HG03521 (cell line): ENCODE measurements around the gene RHOD.

ENCODE experiments used
- ATAC-seq: cut with Tn5 transposase; IDR thresholded peaks from one replicate; pipeline ENCODE4 v1.9.1; 2021; ENCODE audit warnings: mild to moderate bottlenecking, moderate library complexity; ENCODE audit not compliant: unreplicated experiment

RHOD gene, protein sequence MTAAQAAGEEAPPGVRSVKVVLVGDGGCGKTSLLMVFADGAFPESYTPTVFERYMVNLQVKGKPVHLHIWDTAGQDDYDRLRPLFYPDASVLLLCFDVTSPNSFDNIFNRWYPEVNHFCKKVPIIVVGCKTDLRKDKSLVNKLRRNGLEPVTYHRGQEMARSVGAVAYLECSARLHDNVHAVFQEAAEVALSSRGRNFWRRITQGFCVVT

DNA sequence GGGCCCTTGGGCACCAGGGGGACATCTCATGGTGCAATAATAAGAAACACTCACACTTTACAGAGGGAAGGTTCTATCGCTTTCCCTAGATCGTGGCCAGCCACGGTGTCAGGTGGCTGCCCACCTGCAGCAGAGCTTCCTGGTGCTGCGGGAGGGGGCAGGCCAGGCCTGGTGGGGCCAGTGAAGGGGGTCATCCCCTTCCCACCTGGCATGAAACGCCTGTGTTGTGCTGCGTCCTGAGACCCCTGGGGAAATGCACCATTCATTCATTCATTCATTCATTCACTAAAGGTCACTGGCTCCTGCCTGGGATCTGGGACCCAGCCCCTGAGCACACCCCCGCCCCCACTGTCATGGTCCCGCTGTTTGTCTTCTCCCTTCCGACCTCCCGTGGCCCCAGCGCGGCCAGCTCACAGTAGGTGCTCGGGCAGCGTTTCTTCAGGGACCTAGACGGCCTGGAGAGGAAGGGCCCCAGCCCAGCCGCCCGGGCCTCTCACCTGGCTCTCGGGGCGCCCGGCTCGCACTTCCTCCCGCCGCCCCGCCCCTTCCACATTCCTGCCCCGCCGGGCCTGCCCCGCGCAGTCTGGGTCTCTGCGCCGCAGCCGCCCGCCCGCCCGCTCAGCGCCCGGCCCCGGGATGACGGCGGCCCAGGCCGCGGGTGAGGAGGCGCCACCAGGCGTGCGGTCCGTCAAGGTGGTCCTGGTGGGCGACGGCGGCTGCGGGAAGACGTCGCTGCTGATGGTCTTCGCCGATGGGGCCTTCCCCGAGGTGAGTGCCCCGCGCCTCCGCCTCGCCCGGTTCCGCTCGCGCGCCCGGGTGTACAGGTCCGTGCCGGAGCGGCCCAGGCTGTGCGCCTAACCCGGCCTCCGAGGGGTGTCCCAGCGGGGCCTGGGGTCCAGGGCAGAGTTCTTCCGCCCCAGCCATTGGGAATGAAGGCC lies at the start of gene RHOD:
Gene RHOD, plus strand, starts transcription at position 581 of the 938 bp plus-strand sequence. Its CDS starts 56 bp downstream, at position 637.
- ATAC-seq = no peak

DNA sequence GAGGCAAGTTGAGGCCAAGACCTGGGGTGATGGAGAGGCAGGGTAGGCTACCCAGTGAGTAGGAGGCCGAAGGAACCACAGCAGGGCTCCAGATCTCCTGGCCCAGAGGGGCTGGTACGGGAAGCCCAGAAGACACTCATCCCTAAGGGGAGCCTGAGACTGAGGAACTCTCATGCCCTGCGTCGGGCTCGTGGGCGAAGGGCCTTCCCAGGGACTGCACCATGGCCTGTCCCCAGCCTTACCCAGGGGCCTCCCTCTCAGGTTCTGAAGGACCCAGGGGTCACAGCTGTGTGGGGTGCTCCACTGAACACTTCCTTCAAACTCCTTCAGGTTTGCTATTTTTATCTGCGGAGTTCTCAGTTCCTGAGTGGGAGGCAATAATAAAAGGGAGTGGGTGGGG lies 49.5 kb upstream of the RHOD start:
- ATAC-seq = no peak

DNA sequence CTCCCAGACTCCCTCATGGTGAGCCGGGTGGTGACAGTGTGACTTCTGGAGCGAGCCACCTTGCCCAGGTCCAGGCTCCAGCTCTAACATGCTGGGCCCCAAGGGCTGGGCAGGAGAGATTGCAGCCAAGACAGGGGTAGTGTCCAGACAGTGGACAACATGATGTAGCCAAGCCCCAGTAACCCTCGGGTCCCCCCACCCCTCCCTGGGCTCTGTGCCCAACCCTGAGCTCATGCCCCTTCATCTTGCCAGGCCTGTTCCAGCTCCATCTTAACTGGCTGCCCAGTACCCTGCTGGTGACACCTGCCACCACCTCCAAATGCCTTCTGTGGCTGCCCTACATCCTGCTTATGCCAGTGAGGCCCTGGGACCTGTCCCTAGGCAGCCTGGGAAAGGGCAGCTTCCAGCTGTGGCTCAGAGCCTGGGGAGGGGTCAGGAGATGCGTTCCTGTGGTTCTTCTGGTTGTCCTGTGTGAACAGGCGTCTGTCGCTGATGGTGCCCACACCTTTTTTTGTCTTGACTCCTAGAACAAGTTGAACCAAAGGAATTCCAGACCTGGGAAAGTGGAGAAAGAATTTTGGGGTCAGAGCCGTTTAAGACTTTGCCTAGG lies 46.2 kb upstream of the RHOD start:
- no peak for ATAC-seq

DNA sequence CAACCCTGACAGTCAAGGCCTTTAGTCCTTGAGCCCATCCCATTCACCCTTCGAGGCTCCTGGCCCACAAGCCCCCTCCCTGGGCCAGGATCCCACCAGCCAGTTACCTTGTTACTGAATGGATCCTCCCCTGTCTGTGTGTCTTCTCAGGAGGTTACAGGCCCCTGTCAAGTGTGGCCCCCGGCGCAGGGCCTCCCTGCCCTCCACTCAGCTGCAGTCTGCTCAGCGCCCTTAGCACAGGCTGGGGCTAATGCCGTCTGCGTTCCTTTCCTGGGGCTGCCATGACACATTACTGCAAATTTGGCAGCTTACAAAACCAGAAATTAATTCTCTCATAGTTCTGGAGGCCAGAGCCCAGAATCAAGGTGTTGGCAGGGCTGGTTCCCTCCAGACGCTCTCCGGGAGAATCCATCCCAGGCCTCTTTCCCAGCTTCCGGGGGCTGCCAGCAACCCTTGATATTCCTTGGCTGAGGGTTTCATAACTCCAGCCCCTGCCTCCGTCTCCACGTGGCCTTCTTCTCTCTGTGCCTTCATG lies 43.1 kb upstream of the RHOD start:
- no peak for ATAC-seq

DNA sequence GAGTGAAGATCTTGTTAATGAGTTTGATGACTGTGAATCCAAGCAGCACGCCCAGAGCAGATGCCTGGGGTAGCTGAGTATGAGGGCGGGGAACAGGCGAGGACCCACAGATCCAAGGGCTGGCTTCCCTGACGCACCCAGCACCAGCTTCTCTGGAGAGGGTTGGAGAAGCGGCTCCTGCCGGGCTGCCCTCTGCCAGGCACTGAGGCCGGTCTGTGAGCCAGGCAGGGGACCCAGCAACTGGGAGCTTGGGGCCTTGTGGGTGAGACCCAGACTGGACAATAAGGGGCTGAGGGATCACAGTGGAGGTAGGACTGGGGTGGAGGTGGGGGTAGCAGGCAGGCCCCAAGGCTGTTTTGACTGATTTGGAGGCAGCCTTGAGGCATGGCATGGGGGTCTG lies 42.3 kb upstream of the RHOD start:
- ATAC-seq = no peak

DNA sequence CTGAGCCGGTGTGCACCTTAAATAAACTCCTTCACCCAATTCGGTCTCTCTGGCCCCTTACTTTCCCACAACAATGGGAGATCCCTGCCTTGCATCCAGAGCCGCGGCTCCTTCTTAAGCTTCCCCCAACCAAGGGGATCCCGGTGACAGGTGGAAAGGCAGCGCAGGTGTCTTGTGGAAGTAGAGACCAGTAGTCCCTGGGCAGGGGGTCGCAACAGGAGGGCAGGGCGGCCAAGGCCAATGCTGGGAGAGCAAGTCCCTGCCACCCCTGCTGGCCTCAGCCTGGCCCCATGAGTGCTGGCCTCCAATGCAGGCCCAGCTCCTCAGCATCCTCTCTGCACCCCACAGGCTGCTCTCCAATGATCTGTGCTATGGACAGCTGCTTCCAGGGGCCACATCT lies 41.6 kb upstream of the RHOD start:
- no peak for ATAC-seq

DNA sequence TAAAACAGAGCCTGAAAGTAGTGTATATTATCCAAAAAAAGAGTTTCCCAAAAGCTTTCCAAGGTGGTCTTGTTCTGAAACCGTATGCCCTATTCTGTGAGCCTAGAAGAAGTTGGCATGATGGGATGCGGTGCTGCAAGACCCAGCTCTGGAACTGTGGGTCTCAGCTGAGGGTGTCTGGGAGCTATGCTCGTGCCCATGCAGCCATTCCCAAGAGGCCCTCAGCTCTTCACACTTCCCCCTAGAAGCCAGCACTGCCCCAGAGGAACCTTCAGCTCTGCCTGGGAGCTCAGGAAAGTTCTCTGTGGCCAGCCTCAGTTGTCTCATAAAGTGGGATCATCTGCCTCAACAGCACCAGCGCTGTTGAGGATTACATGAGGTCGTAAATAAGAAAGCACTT lies 40.1 kb upstream of the RHOD start:
- no peak for ATAC-seq

DNA sequence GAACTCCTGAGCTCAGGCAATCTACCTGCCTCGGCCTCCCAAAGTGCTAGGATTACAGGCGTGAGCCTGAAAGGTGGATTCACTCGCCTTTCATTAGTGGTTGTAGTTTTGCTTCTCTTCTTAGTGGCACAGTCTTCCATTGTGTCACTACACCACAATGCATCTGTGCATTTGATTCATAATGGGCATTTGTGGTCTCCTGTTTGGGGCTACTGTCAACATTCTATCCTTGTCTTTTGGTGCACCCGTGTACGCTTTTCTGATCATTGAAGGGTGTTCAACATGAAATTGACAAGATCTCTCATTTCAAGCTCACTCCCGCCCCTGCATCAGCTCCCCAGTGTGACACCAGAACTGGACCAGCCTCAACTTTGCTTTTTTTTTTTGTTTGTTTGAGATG lies 35.7 kb upstream of the RHOD start:
- no peak for ATAC-seq

DNA sequence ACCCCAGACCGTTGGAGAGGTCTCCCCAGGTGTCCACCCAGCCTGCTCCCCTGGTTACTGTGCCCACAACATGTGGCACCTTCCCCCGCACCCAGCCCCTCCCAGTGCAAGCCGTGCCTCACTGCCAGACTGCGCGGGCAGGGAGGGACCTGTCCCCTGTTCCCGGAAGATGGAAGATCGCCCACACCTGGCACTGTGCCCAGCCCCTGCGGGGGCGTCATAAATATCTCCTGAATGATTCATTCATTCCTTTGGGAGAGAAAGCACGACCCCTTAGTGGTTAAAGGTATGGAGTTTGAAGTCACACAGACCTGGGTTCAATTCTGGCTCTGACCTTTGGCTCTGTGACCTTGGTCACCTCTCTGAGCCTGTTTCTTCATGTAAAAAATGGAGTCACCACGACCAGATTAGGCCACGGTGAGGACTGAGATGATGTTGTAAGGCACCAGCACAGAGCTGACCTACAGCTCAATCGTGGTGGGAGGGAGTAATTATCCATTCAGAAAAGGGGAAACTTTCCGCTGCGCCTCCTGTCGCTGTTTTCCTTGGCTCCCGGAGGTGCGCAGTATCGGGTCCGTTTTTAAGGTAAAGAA lies 34.2 kb upstream of the RHOD start:
- ATAC-seq = no peak

DNA sequence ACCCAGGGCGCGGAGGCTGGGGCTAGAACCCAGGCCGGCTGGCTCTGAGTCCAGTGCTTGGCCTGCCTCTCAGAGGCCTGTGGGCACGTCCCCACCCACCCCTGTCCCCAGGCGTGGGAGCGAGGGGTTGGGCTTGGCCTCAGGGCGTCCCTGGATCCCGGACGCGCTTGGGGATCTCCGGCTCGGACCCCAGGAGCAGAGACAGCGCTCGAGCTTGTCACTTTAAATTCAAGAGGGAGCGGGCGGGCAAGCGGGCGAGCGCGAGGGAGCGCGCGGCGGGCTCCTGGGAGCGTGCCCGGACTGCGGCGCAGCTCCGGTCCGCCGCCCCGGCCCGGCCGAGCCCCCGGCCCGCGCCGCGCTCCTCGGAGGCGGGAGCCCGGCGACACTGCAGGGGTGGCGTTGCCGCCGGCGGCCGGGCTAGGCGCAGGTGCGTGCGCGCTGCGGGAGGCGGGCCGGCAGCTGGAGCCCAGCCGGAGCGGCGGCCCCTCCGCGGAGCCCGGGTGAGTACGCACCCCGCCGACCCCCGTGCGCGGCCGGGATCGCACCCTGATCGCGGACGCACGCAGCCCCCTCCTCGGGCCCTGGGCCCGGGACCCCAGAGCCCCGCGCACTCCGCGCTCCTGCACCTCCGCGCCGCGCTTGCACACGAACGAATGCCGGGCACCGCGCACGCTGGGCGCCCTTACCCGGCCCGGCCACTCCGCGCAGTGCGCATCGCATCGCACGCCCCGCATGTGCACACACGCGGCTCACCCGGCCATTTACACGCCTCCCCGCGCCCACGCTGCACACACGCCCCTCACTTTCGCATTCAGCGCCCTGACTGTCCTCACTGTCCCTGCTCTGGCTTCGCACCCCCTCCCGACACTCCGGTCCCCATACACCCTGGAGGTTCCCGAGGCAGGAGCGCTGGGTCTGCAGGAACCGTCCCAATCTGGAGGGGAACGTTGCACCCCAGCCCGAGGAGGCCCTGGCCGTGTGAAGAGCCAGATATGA lies 33.4 kb upstream of the RHOD start, which contains the start of gene SYT12:
Gene SYT12, plus strand, starts transcription at position 174 of the 996 bp plus-strand sequence. CDS start 7,011 bp downstream, outside the sequence.
- no peak for ATAC-seq

DNA sequence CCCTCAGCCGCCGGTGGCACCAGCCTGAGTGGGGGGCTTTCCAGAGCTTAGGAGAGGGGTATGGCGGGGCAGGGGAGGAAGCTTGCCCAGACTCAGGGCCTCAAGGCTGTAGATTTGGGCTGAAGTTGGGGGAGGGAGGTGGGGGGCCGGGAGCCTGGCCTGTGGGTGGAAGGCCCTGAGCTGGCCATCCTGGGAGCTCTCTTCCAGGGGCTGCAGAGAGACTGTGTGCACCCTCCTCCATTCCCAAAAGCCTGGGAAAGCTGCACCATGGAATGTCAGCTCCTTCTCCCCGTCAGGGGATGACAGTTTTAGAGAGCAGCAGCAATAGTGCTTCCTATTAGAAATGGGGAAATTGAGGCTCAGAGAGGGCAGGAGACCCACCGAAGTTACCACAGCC lies 32.7 kb upstream of the RHOD start:
- no peak for ATAC-seq

DNA sequence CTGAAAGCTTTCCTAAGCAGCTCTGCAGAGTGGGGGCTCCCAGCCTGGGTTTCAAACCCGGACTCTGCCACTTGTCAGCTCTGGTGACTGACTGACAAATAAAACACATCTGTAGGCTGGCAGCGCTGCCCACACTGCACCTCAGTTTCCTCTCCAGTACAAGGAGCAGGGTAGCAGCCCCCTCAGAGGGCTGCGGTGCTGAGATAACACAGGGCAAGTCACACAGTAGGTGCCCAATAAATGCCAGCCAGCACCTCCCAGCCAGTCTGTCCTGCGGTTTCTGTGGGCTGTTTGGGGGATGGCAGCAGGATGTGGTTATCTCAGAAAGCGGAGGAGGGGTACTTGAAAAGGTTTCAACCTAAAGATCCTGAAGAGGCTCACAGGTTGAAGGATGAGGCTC lies 32.2 kb upstream of the RHOD start:
- no peak for ATAC-seq

DNA sequence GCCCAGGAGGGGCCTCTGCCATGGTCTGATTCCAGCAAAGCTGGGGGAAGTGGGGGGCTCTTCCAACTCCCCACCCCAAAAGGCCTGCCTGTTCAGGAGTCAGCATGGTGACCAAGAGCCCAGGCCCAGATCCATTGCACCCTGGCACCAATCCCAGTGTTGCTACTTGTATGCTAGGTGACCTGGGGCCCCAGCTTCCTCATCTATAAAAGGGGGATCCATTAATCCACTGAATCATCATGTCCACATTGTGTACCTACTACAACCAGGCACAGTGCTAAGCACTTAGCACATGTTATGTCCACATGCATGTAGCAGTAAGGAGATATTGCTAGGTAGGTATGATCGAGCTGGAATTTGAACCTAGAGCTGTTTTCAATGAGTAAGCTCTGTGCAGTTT lies 31.7 kb upstream of the RHOD start:
- no peak for ATAC-seq

DNA sequence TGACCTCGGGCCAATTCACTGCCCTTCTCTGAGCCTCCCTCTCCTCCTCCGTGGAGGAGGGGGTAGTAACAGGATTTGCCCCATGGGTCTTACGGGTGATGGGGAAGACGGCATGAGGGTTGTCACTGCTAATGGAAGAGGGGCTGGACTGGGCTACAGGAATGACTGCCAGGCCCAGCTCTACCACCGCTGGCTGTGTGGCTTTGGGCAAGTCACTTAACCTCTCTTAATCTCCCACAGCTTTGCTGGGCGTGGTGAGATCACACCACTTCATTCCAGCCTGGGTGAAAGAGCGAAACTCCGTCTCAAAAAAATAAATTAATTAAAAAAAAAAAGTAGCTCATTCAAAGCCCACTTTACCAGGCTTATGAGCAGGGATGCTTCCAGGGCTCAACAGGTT lies 30.9 kb upstream of the RHOD start:
- no peak for ATAC-seq

DNA sequence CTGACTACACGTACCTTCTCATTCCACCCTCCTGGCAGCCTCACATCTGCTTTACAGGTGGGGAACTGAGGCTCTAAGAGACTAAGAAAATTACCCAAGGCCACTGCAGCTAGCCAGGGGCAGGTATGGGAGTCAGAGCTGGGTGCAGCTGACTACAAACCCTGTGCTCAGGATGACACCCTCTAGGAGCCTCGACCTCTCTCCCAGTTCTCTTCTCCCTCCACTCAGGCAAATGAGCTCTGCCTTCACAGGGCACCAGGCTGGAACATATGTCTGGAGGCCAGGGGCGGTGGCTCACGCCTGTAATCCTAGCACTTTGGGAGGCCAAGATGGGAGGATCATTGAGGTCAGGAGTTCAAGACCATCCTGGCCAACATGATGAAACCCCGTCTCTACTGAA lies 29.7 kb upstream of the RHOD start:
- no peak for ATAC-seq

DNA sequence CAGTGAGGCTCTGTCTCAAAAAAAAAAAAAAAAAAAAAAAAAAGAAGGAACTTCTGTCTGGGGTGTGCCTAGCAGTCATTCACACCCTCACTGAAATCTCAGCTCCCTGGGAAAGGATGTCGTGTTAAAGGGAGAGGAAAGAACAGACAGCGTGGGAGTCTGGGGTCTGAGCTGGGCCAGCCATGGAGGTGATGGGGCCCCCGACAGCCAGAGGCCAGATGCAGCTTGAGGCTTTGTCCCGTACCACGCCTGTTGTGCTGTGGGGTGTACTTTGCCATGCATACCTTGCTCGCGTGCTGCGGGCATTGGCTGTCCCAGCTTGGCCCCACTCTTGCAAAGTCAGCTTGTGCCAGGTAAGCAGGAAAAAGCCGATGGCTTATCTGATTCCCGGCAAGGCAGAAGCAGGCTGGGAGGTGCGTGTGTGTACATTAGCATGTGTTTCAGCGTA lies 29.1 kb upstream of the RHOD start:
- no peak for ATAC-seq

DNA sequence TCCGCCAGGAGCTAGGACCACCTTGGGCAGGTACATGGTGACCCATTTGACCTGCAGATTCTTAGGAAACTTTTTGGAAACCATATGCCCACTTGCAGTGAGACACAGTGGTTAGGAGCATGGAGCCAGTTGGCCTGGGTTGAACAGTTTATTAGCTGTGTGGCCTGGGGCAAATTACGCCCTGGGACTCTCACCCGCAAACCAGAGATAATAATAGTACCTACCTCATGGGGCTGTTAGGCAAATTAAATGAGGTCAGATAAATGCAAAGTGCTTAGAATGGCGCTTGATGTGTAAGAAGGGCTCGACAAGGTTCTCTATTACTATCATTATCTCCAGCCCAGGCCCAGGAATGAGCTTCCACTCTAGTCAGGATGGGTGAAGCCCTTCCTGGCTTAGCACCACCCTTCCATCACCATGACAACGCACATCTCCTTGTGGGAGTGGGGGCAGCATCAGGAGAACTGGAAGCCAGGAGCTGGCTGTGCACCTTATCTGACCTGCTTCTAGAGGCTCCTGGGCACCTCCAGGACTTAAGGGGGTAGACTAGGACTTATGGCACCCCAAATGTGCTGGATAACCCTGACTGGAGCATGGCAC lies 28.6 kb upstream of the RHOD start:
- no peak for ATAC-seq

DNA sequence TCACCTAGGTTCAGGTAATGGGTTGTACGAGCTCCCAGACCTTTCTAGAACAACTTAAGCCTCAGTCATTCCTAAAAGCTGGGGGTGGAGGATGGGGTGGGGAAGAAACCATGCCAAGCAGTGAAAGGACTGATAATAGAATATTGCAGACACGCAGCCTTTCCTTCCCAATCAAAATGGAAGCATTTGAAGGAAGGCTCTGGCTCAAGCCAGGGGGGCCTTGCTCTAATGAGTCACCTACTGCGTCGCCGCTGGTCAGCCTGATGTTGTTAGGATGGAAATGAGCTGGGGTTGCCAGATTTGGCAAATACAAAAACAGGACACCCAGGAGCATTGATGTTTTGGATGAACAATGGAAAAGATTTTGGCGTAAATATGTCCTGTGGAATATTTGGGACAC lies 27.5 kb upstream of the RHOD start:
- no peak for ATAC-seq

DNA sequence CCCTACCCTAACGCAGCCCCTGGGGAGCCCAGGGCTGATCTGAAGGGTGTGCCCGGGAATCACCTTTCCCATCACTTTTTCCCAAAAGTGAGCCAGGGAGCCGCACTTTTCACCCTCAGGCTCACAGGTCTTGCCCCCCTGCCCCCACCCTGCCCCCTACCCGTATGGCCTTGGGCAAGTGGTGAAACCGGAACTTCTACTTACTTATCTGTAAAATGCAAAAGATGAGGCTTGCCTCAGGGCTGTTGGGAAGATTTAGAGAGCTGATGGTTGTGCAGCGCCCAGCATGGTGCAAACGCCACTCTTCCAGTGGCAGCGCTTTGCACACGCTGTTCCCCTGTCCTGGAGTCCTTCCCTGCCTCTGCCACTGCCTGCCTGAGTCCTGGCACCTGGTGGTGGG lies 25.7 kb upstream of the RHOD start:
- ATAC-seq = no peak
